NB4 (cell line): ENCODE data around the gene KLHL10.
"Not testable (repeated sequence)": the region's sequence is repeated elsewhere in the genome, so short reads cannot be mapped to it uniquely, and the experiment has no call there.

Experiments used
- DNase-seq: peaks from one replicate; pipeline ENCODE4 v3.0.0; 2010; ENCODE audit warnings: low read depth
- H3K4me3 ChIP-seq: one replicate; pipeline ENCODE4 v1.5.1; 2011; ENCODE audit warnings: mild to moderate bottlenecking, low read depth, low read length, moderate library complexity
- CTCF ChIP-seq: IDR thresholded peaks from one replicate; pipeline ENCODE4 v1.5.1; 2012; ENCODE audit warnings: low read depth, low read length
- MAX ChIP-seq: IDR thresholded peaks from 2 replicates; pipeline ENCODE4 v1.6.1; 2011; ENCODE audit warnings: low read depth, low read length
- MYC ChIP-seq: IDR thresholded peaks from 2 replicates; pipeline ENCODE4 v1.6.1; 2011; ENCODE audit warnings: low read depth, low read length
- POLR2A ChIP-seq: IDR thresholded peaks from 2 replicates; pipeline ENCODE4 v1.6.1; 2011; ENCODE audit warnings: mild to moderate bottlenecking; ENCODE audit not compliant: insufficient read length; ENCODE audit errors: extremely low read depth

The KLHL10 gene

GRCh38 chr17:41822216-41823140 is 15.1 kb upstream of the KLHL10 start:
- TF ChIP-seq POLR2A, result no peak
- no peak for TF ChIP-seq MYC
- TF ChIP-seq MAX, result no peak
- TF ChIP-seq CTCF, result no peak
- DNase-seq, result no peak
- H3K4me3 ChIP-seq, result no peak overlapping the region

- TF ChIP-seq CTCF (no peak), POLR2A (no peak), MAX (no peak), MYC (no peak)
- no peak overlapping the region for H3K4me3 ChIP-seq
- no peak for DNase-seq
These were observed 14.5 kb upstream of the KLHL10 start for GRCh38 chr17:41823141-41823524.

- DNase-seq, result no peak
- no peak for TF ChIP-seq CTCF
- TF ChIP-seq MYC, result no peak
- no peak for TF ChIP-seq MAX
- TF ChIP-seq POLR2A, result no peak
- H3K4me3 ChIP-seq, result no peak overlapping the region
These were observed 14.0 kb upstream of the KLHL10 start for GRCh38 chr17:41823580-41823979.

- DNase-seq, result no peak
These were observed 13.5 kb upstream of the KLHL10 start for GRCh38 chr17:41824086-41824485.

GRCh38 chr17:41825175-41825845 is 12.3 kb upstream of the KLHL10 start:
- TF ChIP-seq POLR2A (no peak), CTCF (no peak), MAX (no peak), MYC (no peak)
- no peak for DNase-seq
- no peak overlapping the region for H3K4me3 ChIP-seq

More at GRCh38 chr17:41824086-41824485, 13.5 kb upstream of the KLHL10 start:
- TF ChIP-seq CTCF (no peak), MAX (no peak), POLR2A (no peak), MYC (no peak)
- no peak overlapping the region for H3K4me3 ChIP-seq

GRCh38 chr17:41829961-41830360 is 7.7 kb upstream of the KLHL10 start:
- H3K4me3 ChIP-seq, DNase-seq: not testable (repeated sequence)
